Measurements from ENCODE around the gene ATG7.

The ATG7 gene

DNA sequence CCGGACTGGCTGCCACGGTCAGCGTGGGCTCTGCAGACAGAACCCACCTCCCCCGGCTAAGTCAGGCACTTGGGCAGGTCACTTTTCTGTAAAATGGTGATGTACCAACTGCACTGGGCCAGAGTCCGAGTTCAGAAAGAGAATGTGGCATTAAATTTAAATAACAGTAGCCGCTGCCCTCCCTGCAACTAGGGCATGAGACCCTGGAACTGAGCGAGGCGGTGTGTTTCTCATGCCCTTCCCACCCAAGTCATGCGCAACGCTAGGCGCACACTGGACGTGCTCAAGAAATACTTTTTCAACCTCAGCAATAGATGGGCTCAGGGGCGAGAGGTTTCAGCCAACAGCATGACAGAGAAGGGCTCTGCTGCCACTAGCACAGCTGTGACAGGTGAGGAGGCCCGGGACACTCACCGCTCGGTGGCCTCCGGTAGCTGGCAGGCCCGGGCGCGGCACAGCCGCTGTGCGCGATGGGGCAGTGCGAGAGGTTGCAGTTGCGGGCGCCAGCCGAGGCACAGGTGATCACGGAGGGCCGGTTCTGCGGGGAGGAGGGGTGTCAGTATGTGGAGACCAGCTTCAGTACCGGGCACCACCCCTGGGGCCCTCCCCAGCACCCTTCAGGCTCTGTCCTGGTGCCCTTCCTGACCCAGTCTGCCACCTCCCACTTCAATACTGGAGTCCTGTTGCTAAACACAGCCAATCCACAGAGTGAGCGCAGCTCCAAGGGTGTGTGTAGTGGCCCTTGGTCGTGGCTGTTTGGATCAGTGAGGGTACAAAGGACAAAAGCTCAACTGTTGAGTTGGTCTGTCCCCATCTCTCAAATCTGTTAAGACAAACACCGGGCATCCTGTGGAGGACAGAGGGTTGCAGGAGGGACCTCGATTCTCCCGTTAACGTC, 287.0 kb downstream of the ATG7 start (continued):
- TF ChIP-seq, protein P1, sequence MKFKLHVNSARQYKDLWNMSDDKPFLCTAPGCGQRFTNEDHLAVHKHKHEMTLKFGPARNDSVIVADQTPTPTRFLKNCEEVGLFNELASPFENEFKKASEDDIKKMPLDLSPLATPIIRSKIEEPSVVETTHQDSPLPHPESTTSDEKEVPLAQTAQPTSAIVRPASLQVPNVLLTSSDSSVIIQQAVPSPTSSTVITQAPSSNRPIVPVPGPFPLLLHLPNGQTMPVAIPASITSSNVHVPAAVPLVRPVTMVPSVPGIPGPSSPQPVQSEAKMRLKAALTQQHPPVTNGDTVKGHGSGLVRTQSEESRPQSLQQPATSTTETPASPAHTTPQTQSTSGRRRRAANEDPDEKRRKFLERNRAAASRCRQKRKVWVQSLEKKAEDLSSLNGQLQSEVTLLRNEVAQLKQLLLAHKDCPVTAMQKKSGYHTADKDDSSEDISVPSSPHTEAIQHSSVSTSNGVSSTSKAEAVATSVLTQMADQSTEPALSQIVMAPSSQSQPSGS (tag by site-specific recombination; IDR thresholded peaks at IDR 0.05; ENCODE audit: low read depth), result no peak
- TF ChIP-seq ZNF140 (tag by site-specific recombination; IDR thresholded peaks at IDR 0.05), result no peak
- no peak for TF ChIP-seq ZBTB48 (tag by site-specific recombination; IDR thresholded peaks at IDR 0.05)
- TF ChIP-seq ZNF692 (tag by site-specific recombination; IDR thresholded peaks at IDR 0.05), result no peak
- TF ChIP-seq ZFP69B (tag by site-specific recombination; IDR thresholded peaks at IDR 0.05), result no peak

- POLR2A ChIA-PET, result no interaction called here
- H3K36me3 ChIP-seq (ENCODE audit: control insufficient read depth in 2 of 2, insufficient read depth in 1 of 2, low read length in 2 of 2), result peaks cover 0 to 51% of the 10 kb centered on the region in 2 experiments; a peak in 1 of 3 replicates
These were observed 287.8 kb downstream of the ATG7 start for GRCh38 chr3:11559816-11560633.

More at GRCh38 chr3:11559816-11560633, 287.8 kb downstream of the ATG7 start:
- Histone ChIP-seq H3K4me1 (ENCODE audit: control insufficient read depth, insufficient read depth, low read length) (peaks cover 5% of the 10 kb centered on the region; the same call in 1 of the 2 replicates), H3K9me3 (ENCODE audit: control insufficient read depth, insufficient read depth, low read depth, low read length) (no peaks in the 10 kb centered on the region), H3K4me3 (ENCODE audit: low read depth, low read length) (no peak overlapping the region), H3K27ac (ENCODE audit: extremely low read depth, low read depth, low read length) (no peak overlapping the region)
- TF ChIP-seq ZBTB48 (tag by site-specific recombination; IDR thresholded peaks at IDR 0.05) (no peak), ZNF600 (tag by site-specific recombination; IDR thresholded peaks at IDR 0.05) (no peak), YY2 (tag by site-specific recombination; IDR thresholded peaks at IDR 0.05) (no peak), GLI4 (tag by site-specific recombination; IDR thresholded peaks at IDR 0.05) (no peak), ZNF76 (tag by site-specific recombination; IDR thresholded peaks at IDR 0.05; ENCODE audit: borderline replicate concordance, low read depth) (no peak), ZNF404 (tag by site-specific recombination; IDR thresholded peaks at IDR 0.05) (no peak), ZBTB6 (tag by site-specific recombination; IDR thresholded peaks at IDR 0.05) (no peak), SP3 (tag by site-specific recombination; IDR thresholded peaks at IDR 0.05) (no peak), ZNF596 (tag by site-specific recombination; IDR thresholded peaks at IDR 0.05) (no peak), ZNF549 (tag by site-specific recombination; IDR thresholded peaks at IDR 0.05) (no peak), ZEB2 (tag by site-specific recombination; IDR thresholded peaks at IDR 0.05) (no peak), ZNF629 (tag by site-specific recombination; IDR thresholded peaks at IDR 0.05) (no peak), ZNF747 (tag by site-specific recombination; IDR thresholded peaks at IDR 0.05) (no peak), ZFP69B (tag by site-specific recombination; IDR thresholded peaks at IDR 0.05) (no peak), OVOL3 (tag by site-specific recombination; IDR thresholded peaks at IDR 0.05) (no peak), ZNF544 (tag by site-specific recombination; IDR thresholded peaks at IDR 0.05) (no peak), ZNF621 (tag by site-specific recombination; IDR thresholded peaks at IDR 0.05) (no peak)
- TF ChIP-seq, protein P2, sequence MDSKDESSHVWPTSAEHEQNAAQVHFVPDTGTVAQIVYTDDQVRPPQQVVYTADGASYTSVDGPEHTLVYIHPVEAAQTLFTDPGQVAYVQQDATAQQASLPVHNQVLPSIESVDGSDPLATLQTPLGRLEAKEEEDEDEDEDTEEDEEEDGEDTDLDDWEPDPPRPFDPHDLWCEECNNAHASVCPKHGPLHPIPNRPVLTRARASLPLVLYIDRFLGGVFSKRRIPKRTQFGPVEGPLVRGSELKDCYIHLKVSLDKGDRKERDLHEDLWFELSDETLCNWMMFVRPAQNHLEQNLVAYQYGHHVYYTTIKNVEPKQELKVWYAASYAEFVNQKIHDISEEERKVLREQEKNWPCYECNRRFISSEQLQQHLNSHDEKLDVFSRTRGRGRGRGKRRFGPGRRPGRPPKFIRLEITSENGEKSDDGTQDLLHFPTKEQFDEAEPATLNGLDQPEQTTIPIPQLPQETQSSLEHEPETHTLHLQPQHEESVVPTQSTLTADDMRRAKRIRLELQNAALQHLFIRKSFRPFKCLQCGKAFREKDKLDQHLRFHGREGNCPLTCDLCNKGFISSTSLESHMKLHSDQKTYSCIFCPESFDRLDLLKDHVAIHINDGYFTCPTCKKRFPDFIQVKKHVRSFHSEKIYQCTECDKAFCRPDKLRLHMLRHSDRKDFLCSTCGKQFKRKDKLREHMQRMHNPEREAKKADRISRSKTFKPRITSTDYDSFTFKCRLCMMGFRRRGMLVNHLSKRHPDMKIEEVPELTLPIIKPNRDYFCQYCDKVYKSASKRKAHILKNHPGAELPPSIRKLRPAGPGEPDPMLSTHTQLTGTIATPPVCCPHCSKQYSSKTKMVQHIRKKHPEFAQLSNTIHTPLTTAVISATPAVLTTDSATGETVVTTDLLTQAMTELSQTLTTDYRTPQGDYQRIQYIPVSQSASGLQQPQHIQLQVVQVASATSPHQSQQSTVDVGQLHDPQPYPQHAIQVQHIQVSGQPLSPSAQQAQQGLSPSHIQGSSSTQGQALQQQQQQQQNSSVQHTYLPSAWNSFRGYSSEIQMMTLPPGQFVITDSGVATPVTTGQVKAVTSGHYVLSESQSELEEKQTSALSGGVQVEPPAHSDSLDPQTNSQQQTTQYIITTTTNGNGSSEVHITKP (tag by site-specific recombination; IDR thresholded peaks at IDR 0.05), result no peak
- CTCF ChIA-PET, result interaction anchor here (0.8 kb wide), 1 partner anchor 26 kb away, joined by 3 read pairs; no protein-coding TSS in a partner anchor
